Erythroblast (primary cell): ENCODE results near the gene C20orf144.

ENCODE experiments used
- GATA1 ChIP-seq: IDR thresholded peaks from 2 replicates; pipeline ENCODE4 v1.6.1; 2011; ENCODE audit warnings: low read depth, mild to moderate bottlenecking, control low read depth, low read length, moderate library complexity
- POLR2A ChIP-seq: IDR thresholded peaks from 2 replicates; pipeline ENCODE4 v1.6.1; 2011; ENCODE audit warnings: mild to moderate bottlenecking, low read length

GRCh38 chr20:33703498-33704137, 41.5 kb downstream of the C20orf144 start:
- TF ChIP-seq POLR2A (no peak), GATA1 (no peak)
